ENCODE data around the gene MCRIP2. TPM values are rescaled to one million over a fixed set of nuclear protein-coding genes. Genes with fewer than 3 reads are reported as not detected.

The MCRIP2 gene
- total and polyA plus RNA-seq, 2 of the 8 experiments (the other 6 are each of a cell fraction or from before 2014, with no cell fraction given): 45.4 to 75.5 TPM

- TF ChIP-seq TBP (IDR thresholded peaks at IDR 0.05; ENCODE audit: low read depth, low read length) (peak; percentile 80), HDAC6 (IDR thresholded peaks at IDR 0.05; ENCODE audit: low read depth, low read length) (no peak), EGR1 (IDR thresholded peaks at IDR 0.05; ENCODE audit: borderline replicate concordance, low read depth, low read length) (no peak), TEAD4 (IDR thresholded peaks at IDR 0.05; ENCODE audit: low read depth, low read length) (no peak), ATF3 (IDR thresholded peaks at IDR 0.05; ENCODE audit: insufficient read depth, low read depth, low read length) (no peak), MAX (IDR thresholded peaks at IDR 0.05) (peak; percentile 88), E2F6 (IDR thresholded peaks at IDR 0.05) (peak; percentile 92), EZH2 (IDR thresholded peaks at IDR 0.05; ENCODE audit: low read depth, low read length, severe bottlenecking) (no peak), CEBPB (IDR thresholded peaks at IDR 0.05; ENCODE audit: low read depth, low read length) (no peak), CTCF (IDR thresholded peaks at IDR 0.05; ENCODE audit: control extremely low read depth in 1 of 3, insufficient read depth in 1 of 3, low read depth in 1 of 3, low read length in 3 of 3) (no peak), TCF12 (IDR thresholded peaks at IDR 0.05; ENCODE audit: low read depth, low read length) (no peak), JUN (IDR thresholded peaks at IDR 0.05; ENCODE audit: low read depth, low read length) (no peak), SIX5 (IDR thresholded peaks at IDR 0.05; ENCODE audit: low read depth, low read length) (no peak), GABPA (IDR thresholded peaks at IDR 0.05; ENCODE audit: borderline replicate concordance, insufficient read depth, low read length) (peak; percentile 91), ATF2 (IDR thresholded peaks at IDR 0.05; ENCODE audit: low read length) (peak; percentile 62; the same call in 1 of the 2 replicates), ZNF274 (IDR thresholded peaks at IDR 0.05; ENCODE audit: borderline replicate concordance, extremely low read depth, low read length) (no peak), KDM5A (IDR thresholded peaks at IDR 0.05; ENCODE audit: low read length) (0 out of 2 replicates have a peak, but pooled peaks have one; percentile 42), RFX5 (IDR thresholded peaks at IDR 0.05; ENCODE audit: borderline replicate concordance, low read depth, low read length) (no peak), SP2 (IDR thresholded peaks at IDR 0.05; ENCODE audit: low read length) (peak; percentile 32; the same call in 1 of the 2 replicates)
Measured at GRCh38 chr16:684071-684794, 42.6 kb downstream of the MCRIP2 start, which contains the start of gene JMJD8 (continued).

Measured in H1 (cell line).